ENCODE data around the gene ITPA. TPM values are rescaled to one million over a fixed set of nuclear protein-coding genes. Genes with fewer than 3 reads are reported as not detected.
"Not testable (repeated sequence)": the region's sequence is repeated elsewhere in the genome, so short reads cannot be mapped to it uniquely, and the experiment has no call there.

ITPA gene
- total and polyA plus RNA-seq, 12 donors: 15.8 to 53.6 (median 22.9) TPM

- 70 to 74% methylated on average over 5 of the region's 5 CpGs for WGBS, 2 donors
- Histone ChIP-seq H3K4me3 (no peak overlapping the region), H3K36me3 (peaks cover 0 to 9% (median 0%) of the 10 kb centered on the region in 9 donors), H3K9me3 (no peaks in the 10 kb centered on the region), H3K27ac (no peak overlapping the region), H3K27me3 (no peaks in the 10 kb centered on the region), H3K4me1 (no peaks in the 10 kb centered on the region)
- ATAC-seq: no peak
- intact Hi-C loops (cut with DNase I): no loop called here
- TF ChIP-seq CTCF (IDR thresholded peaks at IDR 0.05): no peak
- DNase-seq: no peak
Measured at GRCh38 chr20:3181270-3181669, 28.0 kb upstream of the ITPA start.

GRCh38 chr20:3182429-3182828, 26.9 kb upstream of the ITPA start:
- H3K4me1 ChIP-seq; H3K4me3 ChIP-seq; H3K27me3 ChIP-seq; intact Hi-C loops (cut with DNase I); H3K9me3 ChIP-seq; H3K36me3 ChIP-seq; H3K27ac ChIP-seq; ATAC-seq; DNase-seq: not testable (repeated sequence)
- 98% methylated on average over 5 of the region's 5 CpGs for whole genome bisulfite sequencing, 2 donors

- DNase-seq: no peak
- intact Hi-C loops (cut with DNase I): no loop called here
Measured at GRCh38 chr20:3183896-3184612, 25.2 kb upstream of the ITPA start.

GRCh38 chr20:3187861-3188260, 21.4 kb upstream of the ITPA start:
- ATAC-seq; H3K9me3 ChIP-seq; H3K4me1 ChIP-seq; H3K4me3 ChIP-seq; DNase-seq; H3K27ac ChIP-seq; intact Hi-C loops (cut with DNase I); H3K27me3 ChIP-seq: not testable (repeated sequence)
- H3K36me3 ChIP-seq: peaks cover 0 to 57% (median 15%) of the 10 kb centered on the region in 9 donors
- WGBS, 2 donors: 98 to 99% methylated on average over 9 of the region's 9 CpGs

More at GRCh38 chr20:3183896-3184612, 25.2 kb upstream of the ITPA start:
- peaks cover 0 to 20% (median 0%) of the 10 kb centered on the region in 9 donors for H3K36me3 ChIP-seq
- H3K9me3 ChIP-seq: no peaks in the 10 kb centered on the region
- no peak for ATAC-seq
- 94 to 96% methylated on average over 3 of the region's 3 CpGs for WGBS, 2 donors
- no peak for TF ChIP-seq CTCF (IDR thresholded peaks at IDR 0.05)
- no peak overlapping the region for H3K27ac ChIP-seq
- no peak overlapping the region for H3K4me3 ChIP-seq
- H3K4me1 ChIP-seq: peaks cover 0 to 2% (median 0%) of the 10 kb centered on the region in 9 donors
- H3K27me3 ChIP-seq: no peaks in the 10 kb centered on the region

- TF ChIP-seq CTCF (IDR thresholded peaks at IDR 0.05): no peak
- intact Hi-C loops (cut with DNase I): no loop called here
- ATAC-seq: peak in 2 of 8 donors; percentile 55 to 56
Measured at GRCh38 chr20:3188823-3189413, 20.4 kb upstream of the ITPA start.

More at GRCh38 chr20:3188823-3189413, 20.4 kb upstream of the ITPA start:
- Histone ChIP-seq H3K9me3 (no peaks in the 10 kb centered on the region), H3K4me3 (no peak overlapping the region), H3K36me3 (peaks cover 0 to 63% (median 25%) of the 10 kb centered on the region in 9 donors), H3K27me3 (no peaks in the 10 kb centered on the region), H3K4me1 (peaks cover 0 to 7% (median 0%) of the 10 kb centered on the region in 9 donors), H3K27ac (no peak overlapping the region)
- WGBS, 2 donors: 80 to 83% methylated on average over 3 of the region's 3 CpGs
- no peak for DNase-seq

Measured in heart right ventricle (tissue), 16 donors.